ENCODE results near the gene CLIC1.

DNA sequence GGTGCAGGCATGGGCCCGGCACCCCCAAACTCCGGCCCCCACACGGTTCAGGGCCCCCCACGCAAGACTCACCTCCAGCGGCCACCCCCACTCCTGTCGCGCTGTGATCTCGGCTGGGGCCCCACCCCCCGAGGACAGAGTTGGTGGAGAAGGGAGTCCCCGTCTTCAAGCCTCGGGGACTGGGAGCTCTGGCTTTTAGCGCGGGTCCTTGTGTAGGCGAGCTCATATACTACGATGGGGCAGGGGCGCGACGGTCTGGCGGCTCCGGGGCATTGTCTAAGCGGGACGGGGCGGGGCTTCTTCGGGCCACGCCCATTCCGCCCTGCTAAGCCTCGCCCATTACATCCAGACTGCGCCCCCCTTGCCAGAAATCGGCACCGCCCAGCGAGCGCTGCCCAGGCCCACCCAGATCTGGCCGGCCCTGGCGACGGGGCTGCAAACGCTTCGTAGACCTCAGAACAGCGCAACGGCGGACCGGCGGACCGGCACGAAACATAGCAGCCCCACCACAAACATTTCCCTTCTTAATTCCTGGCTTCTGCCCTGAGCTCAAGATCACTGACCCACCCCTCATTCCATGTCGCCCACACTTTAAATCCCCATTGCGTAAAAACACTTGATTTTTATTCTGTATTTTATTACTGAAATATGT lies 6.2 kb downstream of the CLIC1 start:
- TF ChIP-seq EZH2 (IDR thresholded peaks at IDR 0.05), result no peak
- TF ChIP-seq EZH2phosphoT487 (IDR thresholded peaks at IDR 0.05), result no peak
- TF ChIP-seq, protein P1, sequence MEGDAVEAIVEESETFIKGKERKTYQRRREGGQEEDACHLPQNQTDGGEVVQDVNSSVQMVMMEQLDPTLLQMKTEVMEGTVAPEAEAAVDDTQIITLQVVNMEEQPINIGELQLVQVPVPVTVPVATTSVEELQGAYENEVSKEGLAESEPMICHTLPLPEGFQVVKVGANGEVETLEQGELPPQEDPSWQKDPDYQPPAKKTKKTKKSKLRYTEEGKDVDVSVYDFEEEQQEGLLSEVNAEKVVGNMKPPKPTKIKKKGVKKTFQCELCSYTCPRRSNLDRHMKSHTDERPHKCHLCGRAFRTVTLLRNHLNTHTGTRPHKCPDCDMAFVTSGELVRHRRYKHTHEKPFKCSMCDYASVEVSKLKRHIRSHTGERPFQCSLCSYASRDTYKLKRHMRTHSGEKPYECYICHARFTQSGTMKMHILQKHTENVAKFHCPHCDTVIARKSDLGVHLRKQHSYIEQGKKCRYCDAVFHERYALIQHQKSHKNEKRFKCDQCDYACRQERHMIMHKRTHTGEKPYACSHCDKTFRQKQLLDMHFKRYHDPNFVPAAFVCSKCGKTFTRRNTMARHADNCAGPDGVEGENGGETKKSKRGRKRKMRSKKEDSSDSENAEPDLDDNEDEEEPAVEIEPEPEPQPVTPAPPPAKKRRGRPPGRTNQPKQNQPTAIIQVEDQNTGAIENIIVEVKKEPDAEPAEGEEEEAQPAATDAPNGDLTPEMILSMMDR (IDR thresholded peaks at IDR 0.05), result no peak

Data from neural progenitor cell (in vitro differentiated cells).